ENCODE results near the gene KBTBD8. TPM values are rescaled to one million over a fixed set of nuclear protein-coding genes. Genes with fewer than 3 reads are reported as not detected.

Gene KBTBD8
- total and polyA plus RNA-seq, 4 donors, result 0.10 to 3.1 (median 1.5) TPM

DNA sequence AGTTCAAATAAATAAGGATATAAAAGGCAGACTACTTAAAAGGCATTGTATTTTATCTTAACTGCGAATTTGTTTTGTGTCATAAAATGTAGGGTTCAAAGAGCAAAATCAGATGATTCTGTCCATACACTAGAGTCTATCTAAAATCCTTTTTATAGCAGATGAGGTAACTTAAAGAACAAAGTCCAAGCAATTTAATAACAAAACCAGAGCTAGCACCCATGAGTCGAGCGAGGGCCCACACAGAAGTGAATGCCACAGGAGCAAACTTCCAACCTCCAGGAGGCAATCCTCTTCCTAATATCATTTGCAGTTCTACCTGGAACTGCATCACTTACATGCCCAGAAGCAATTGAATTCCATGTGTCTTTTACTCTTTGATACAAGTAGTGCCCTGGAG is 35.4 kb upstream of the KBTBD8 start:
- WGBS, 2 donors, result 84 to 87% methylated on average over 3 of the region's 3 CpGs
- Histone ChIP-seq H3K4me1 (ENCODE audit: control insufficient read depth in 1 of 2, insufficient read depth in 2 of 2, low read length in 2 of 2) (no peaks in the 10 kb centered on the region), H3K9me3 (ENCODE audit: control insufficient read depth, low read length) (no peaks in the 10 kb centered on the region), H3K27me3 (ENCODE audit: control insufficient read depth in 1 of 2, insufficient read depth in 2 of 2, low read length in 1 of 2) (no peaks in the 10 kb centered on the region), H3K36me3 (ENCODE audit: control insufficient read depth in 1 of 2, insufficient read depth in 2 of 2, low read length in 1 of 2) (no peaks in the 10 kb centered on the region), H3K4me3 (ENCODE audit: low read length in 2 of 2) (no peak overlapping the region), H3K27ac (ENCODE audit: low read depth in 1 of 2, low read length in 2 of 2) (no peak overlapping the region)
- intact Hi-C loops (cut with DNase I), result no loop called here
- DNase-seq (no peak), ATAC-seq (ENCODE audit: low FRiP score) (no peak)

DNA sequence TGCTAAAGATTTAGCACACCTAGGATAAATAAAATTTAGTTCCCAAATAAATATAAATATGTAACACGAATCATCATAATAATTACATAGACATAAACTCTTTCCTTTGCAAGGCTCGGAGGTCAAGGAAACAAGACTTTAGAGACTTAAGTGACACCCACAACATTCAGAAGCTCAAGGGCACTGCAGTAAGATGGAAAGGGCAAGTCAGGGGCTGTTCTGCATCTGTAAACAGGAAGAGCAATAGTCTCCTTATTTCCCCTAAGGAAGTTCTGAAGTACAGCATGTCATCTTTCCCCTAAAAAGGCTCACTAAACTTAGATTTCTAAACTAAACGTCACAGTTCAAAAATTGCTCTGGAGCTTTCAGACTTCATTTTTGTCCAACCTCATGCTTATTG is 26.9 kb upstream of the KBTBD8 start:
- Histone ChIP-seq H3K27ac (ENCODE audit: low read depth in 1 of 2, low read length in 2 of 2) (no peak overlapping the region), H3K4me3 (ENCODE audit: low read length in 2 of 2) (no peak overlapping the region), H3K9me3 (ENCODE audit: control insufficient read depth, low read length) (no peaks in the 10 kb centered on the region), H3K4me1 (ENCODE audit: control insufficient read depth in 1 of 2, insufficient read depth in 2 of 2, low read length in 2 of 2) (no peaks in the 10 kb centered on the region), H3K27me3 (ENCODE audit: control insufficient read depth in 1 of 2, insufficient read depth in 2 of 2, low read length in 1 of 2) (no peaks in the 10 kb centered on the region), H3K36me3 (ENCODE audit: control insufficient read depth in 1 of 2, insufficient read depth in 2 of 2, low read length in 1 of 2) (no peaks in the 10 kb centered on the region)
- intact Hi-C loops (cut with DNase I), result loop anchor here (5.0 to 10.0 kb wide), 2 partner anchors 1921 to 1924 kb away; no protein-coding TSS in a partner anchor
- no peak for ATAC-seq (ENCODE audit: low FRiP score)
- 59% methylated on average over 3 of the region's 3 CpGs for WGBS, 2 donors
- DNase-seq, result no peak

DNA sequence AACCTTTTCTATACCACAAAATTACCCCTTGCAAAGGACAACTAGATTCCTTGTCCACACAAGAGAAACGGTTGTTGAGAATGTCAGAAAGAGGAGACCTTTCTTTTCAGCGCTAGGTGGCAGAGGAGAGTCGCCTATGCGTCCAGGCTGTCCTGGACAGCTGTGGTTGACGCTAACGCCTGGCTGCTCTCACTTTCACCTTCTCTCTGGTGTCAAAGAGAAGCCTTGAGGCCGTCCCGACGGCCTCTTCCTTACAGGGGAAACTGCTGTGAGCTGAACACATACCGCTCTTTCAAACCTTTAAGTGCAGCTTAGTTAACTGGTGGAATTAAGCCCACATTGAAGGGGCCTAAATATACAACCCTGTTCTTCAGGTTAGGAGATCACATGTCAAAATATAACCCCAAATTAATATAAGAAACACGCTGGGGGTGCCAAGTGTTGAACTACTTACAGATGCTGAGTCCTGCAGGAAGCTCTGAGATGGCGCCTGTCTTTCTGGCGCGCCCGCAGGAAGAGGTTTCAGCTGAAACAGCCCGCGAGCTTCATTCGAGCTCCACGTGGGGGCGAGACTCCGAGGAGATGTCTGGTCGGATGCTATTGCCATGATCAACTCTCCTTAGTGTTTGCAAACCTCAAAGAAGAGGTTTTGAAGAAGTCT is 26.1 kb upstream of the KBTBD8 start:
- H3K9me3 ChIP-seq (ENCODE audit: control insufficient read depth, low read length), result no peaks in the 10 kb centered on the region
- intact Hi-C loops (cut with DNase I), result loop anchor here (5.0 to 10.0 kb wide), 2 partner anchors 1920 to 1923 kb away; no protein-coding TSS in a partner anchor
- 10 to 14% methylated on average over 22 of the region's 22 CpGs for WGBS, 2 donors
- DNase-seq, result peak; percentile 78 to 80
- no peaks in the 10 kb centered on the region for H3K27me3 ChIP-seq (ENCODE audit: control insufficient read depth in 1 of 2, insufficient read depth in 2 of 2, low read length in 1 of 2)
- peak; percentile 91 for ATAC-seq (ENCODE audit: low FRiP score)
- H3K4me1 ChIP-seq (ENCODE audit: control insufficient read depth in 1 of 2, insufficient read depth in 2 of 2, low read length in 2 of 2), result no peaks in the 10 kb centered on the region
- no peaks in the 10 kb centered on the region for H3K36me3 ChIP-seq (ENCODE audit: control insufficient read depth in 1 of 2, insufficient read depth in 2 of 2, low read length in 1 of 2)
- peak overlapping the region; percentile 33 to 44 for H3K4me3 ChIP-seq (ENCODE audit: low read length in 2 of 2)
- no peak overlapping the region for H3K27ac ChIP-seq (ENCODE audit: low read depth in 1 of 2, low read length in 2 of 2)

DNA sequence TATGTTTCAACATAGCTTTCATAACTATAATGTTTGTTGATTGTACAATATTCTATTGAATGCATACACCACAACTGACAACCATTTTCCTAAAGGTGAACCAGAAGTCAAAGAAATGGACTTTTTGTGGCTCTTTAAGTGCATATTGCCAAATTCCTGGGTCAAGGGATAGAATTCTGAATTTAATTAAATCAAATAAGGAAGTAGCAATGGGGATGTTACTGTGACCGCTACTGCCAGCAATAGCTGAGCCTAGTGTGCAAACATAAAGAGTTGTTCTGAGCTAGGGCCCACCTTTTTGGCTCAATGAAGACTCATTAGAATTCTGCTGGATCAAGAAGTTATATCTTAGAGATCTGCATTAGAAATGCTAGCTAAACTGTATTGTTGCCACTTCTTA is 17.3 kb upstream of the KBTBD8 start:
- H3K4me1 ChIP-seq (ENCODE audit: control insufficient read depth in 1 of 2, insufficient read depth in 2 of 2, low read length in 2 of 2), result no peaks in the 10 kb centered on the region
- H3K36me3 ChIP-seq (ENCODE audit: control insufficient read depth in 1 of 2, insufficient read depth in 2 of 2, low read length in 1 of 2), result no peaks in the 10 kb centered on the region
- WGBS, 2 donors, result 88 to 97% methylated on average over 1 of the region's 1 CpG
- intact Hi-C loops (cut with DNase I), result no loop called here
- H3K4me3 ChIP-seq (ENCODE audit: low read length in 2 of 2), result no peak overlapping the region
- ATAC-seq (ENCODE audit: low FRiP score), result no peak
- no peak overlapping the region for H3K27ac ChIP-seq (ENCODE audit: low read depth in 1 of 2, low read length in 2 of 2)
- no peak for DNase-seq
- H3K27me3 ChIP-seq (ENCODE audit: control insufficient read depth in 1 of 2, insufficient read depth in 2 of 2, low read length in 1 of 2), result no peaks in the 10 kb centered on the region
- H3K9me3 ChIP-seq (ENCODE audit: control insufficient read depth, low read length), result no peaks in the 10 kb centered on the region

DNA sequence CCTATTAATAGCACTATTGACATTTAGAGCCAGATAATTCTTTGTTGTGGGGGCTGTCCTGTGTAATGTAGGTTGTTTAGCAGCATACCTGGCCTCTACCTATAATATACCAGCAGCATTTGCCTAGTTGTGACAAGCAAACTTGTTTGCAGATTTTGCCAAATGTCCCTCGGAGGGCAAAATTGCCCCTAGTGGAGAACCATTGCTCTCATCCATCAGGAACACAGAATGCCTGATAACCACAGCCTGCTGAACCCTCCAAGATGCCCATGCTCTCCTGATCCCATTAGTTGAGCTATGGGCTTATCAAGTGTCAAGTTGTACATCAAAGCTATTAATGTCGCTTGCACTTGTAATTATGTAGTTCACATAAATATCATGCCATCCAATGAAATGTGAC is 15.0 kb upstream of the KBTBD8 start:
- no peaks in the 10 kb centered on the region for H3K9me3 ChIP-seq (ENCODE audit: control insufficient read depth, low read length)
- WGBS, 2 donors, result 78 to 81% methylated on average over 2 of the region's 2 CpGs
- H3K36me3 ChIP-seq (ENCODE audit: control insufficient read depth in 1 of 2, insufficient read depth in 2 of 2, low read length in 1 of 2), result no peaks in the 10 kb centered on the region
- DNase-seq (no peak), ATAC-seq (ENCODE audit: low FRiP score) (no peak)
- H3K4me1 ChIP-seq (ENCODE audit: control insufficient read depth in 1 of 2, insufficient read depth in 2 of 2, low read length in 2 of 2), result no peaks in the 10 kb centered on the region
- intact Hi-C loops (cut with DNase I), result no loop called here
- no peak overlapping the region for H3K4me3 ChIP-seq (ENCODE audit: low read length in 2 of 2)
- no peak overlapping the region for H3K27ac ChIP-seq (ENCODE audit: low read depth in 1 of 2, low read length in 2 of 2)
- H3K27me3 ChIP-seq (ENCODE audit: control insufficient read depth in 1 of 2, insufficient read depth in 2 of 2, low read length in 1 of 2), result no peaks in the 10 kb centered on the region

DNA sequence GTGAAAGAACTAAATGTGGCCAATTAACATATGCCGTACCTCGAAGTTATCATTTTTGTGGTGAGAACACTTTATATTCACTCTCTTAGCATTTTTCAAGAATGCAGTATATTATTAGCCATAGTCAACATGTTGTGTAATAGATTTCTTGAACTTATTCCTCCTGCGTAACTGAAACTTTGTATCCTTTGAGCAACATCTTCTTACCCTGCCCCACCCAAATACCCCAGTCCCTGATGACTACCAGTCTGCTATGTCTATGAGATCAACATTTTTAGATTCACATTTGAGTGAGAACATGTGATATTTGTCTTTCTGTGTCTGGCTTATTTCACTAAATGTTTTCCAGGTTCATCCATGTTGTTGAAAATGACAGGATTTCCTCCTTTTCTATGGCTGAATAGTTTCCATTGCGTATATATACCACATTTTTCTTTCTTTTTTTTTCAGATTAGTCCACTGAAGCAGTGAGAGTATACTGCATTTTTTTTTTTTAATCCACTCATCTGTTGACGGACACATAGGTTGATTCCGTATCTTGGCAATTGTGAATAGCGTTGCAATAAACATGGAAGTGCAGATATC is 12.7 kb upstream of the KBTBD8 start:
- H3K4me3 ChIP-seq (ENCODE audit: low read length in 2 of 2), result no peak overlapping the region
- no peaks in the 10 kb centered on the region for H3K9me3 ChIP-seq (ENCODE audit: control insufficient read depth, low read length)
- no peak overlapping the region for H3K27ac ChIP-seq (ENCODE audit: low read depth in 1 of 2, low read length in 2 of 2)
- H3K27me3 ChIP-seq (ENCODE audit: control insufficient read depth in 1 of 2, insufficient read depth in 2 of 2, low read length in 1 of 2), result peaks cover 0 to 2% of the 10 kb centered on the region in 2 donors
- DNase-seq (no peak), ATAC-seq (ENCODE audit: low FRiP score) (no peak)
- intact Hi-C loops (cut with DNase I), result no loop called here
- no peaks in the 10 kb centered on the region for H3K36me3 ChIP-seq (ENCODE audit: control insufficient read depth in 1 of 2, insufficient read depth in 2 of 2, low read length in 1 of 2)
- no peaks in the 10 kb centered on the region for H3K4me1 ChIP-seq (ENCODE audit: control insufficient read depth in 1 of 2, insufficient read depth in 2 of 2, low read length in 2 of 2)
- 94 to 97% methylated on average over 7 of the region's 7 CpGs for WGBS, 2 donors

DNA sequence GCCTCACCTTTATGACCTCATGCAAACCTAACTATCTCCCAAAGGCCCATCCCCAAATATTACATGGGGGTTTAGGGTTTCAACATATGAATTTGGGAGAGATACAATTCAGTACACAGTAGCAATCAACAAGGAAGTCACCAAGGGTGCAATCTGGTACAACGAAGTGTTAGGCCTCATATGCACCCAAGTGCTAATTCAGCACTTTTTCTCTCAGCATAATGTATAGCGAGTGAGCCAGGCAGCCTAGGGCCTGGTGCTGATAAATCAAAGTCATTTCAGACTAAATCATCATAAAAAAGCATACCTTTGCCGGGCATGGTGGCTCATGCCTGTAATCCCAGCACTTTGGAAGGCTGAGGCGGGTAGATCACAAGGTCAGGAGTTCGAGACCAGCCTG is 11.7 kb upstream of the KBTBD8 start:
- Histone ChIP-seq H3K27me3 (ENCODE audit: control insufficient read depth in 1 of 2, insufficient read depth in 2 of 2, low read length in 1 of 2) (peaks cover 0 to 2% of the 10 kb centered on the region in 2 donors), H3K4me3 (ENCODE audit: low read length in 2 of 2) (no peak overlapping the region), H3K4me1 (ENCODE audit: control insufficient read depth in 1 of 2, insufficient read depth in 2 of 2, low read length in 2 of 2) (no peaks in the 10 kb centered on the region), H3K9me3 (ENCODE audit: control insufficient read depth, low read length) (no peaks in the 10 kb centered on the region), H3K27ac (ENCODE audit: low read depth in 1 of 2, low read length in 2 of 2) (no peak overlapping the region), H3K36me3 (ENCODE audit: control insufficient read depth in 1 of 2, insufficient read depth in 2 of 2, low read length in 1 of 2) (no peaks in the 10 kb centered on the region)
- DNase-seq, result no peak
- WGBS, 2 donors, result 80 to 86% methylated on average over 5 of the region's 5 CpGs
- ATAC-seq (ENCODE audit: low FRiP score), result no peak
- intact Hi-C loops (cut with DNase I), result no loop called here

DNA sequence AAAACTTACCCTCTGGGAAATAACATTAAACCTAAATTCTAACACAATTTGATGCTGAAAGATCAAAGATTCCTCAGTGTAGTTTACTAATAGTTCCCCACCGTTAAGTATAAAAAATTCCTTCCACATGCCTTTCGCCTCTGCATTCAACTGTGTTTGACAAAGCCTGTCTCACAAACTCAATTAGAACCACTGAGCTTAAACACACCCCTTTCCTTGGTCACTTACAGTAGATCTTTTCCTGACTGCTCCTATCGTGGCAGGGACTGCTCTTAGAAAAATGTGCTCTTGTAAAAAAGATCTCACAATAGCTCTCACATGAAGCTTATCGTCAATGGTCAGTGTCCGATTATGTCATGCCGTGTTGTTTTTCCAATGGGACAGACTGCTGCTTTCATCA is 8.9 kb upstream of the KBTBD8 start:
- ATAC-seq (ENCODE audit: low FRiP score), result no peak
- intact Hi-C loops (cut with DNase I), result no loop called here
- 24 to 29% methylated on average over 6 of the region's 6 CpGs for WGBS, 2 donors

More for the DNA sequence above, 8.9 kb upstream of the KBTBD8 start:
- no peak for DNase-seq
- Histone ChIP-seq H3K27me3 (ENCODE audit: control insufficient read depth in 1 of 2, insufficient read depth in 2 of 2, low read length in 1 of 2) (peaks cover 0 to 2% of the 10 kb centered on the region in 2 donors), H3K27ac (ENCODE audit: low read depth in 1 of 2, low read length in 2 of 2) (no peak overlapping the region), H3K9me3 (ENCODE audit: control insufficient read depth, low read length) (no peaks in the 10 kb centered on the region), H3K36me3 (ENCODE audit: control insufficient read depth in 1 of 2, insufficient read depth in 2 of 2, low read length in 1 of 2) (no peaks in the 10 kb centered on the region), H3K4me1 (ENCODE audit: control insufficient read depth in 1 of 2, insufficient read depth in 2 of 2, low read length in 2 of 2) (no peaks in the 10 kb centered on the region), H3K4me3 (ENCODE audit: low read length in 2 of 2) (no peak overlapping the region)

Data from aorta (tissue), 5 donors.